Naive B cell (primary cell): ENCODE data around the gene DENND1B. TPM values are rescaled to one million over a fixed set of nuclear protein-coding genes. Genes with fewer than 3 reads are reported as not detected.
"Not testable (repeated sequence)": the region's sequence is repeated elsewhere in the genome, so short reads cannot be mapped to it uniquely, and the experiment has no call there.

ENCODE experiments used
- ATAC-seq, 2 donors: fragments of 150-1000 bp; cut with Tn5 transposase; 2 replicates each; pipeline ENCODE4 v1.10.0; 2021; ENCODE audit warnings: low read depth in 2 of 2, mild to moderate bottlenecking in 2 of 2, moderate library complexity in 2 of 2
- DNase-seq: peaks from one replicate; pipeline ENCODE4 v3.0.0; 2022
- H3K27ac Mint-ChIP-seq, 6 donors: one replicate each; pipeline ENCODE4 v1.8.0; 2020 to 2022; ENCODE audit warnings: mild to moderate bottlenecking in 6 of 6, mixed read lengths in 6 of 6, moderate library complexity in 5 of 6, inconsistent platforms in 2 of 6
- H3K27me3 Mint-ChIP-seq, 3 donors: one replicate each; pipeline ENCODE4 v1.8.0; 2021 to 2022; ENCODE audit warnings: mixed read lengths in 3 of 3, mild to moderate bottlenecking in 1 of 3
- H3K36me3 Mint-ChIP-seq, 2 donors: one replicate each; pipeline ENCODE4 v1.8.0; 2020 to 2022; ENCODE audit warnings: mixed read lengths in 2 of 2, inconsistent platforms in 1 of 2, mild to moderate bottlenecking in 1 of 2
- H3K4me1 Mint-ChIP-seq, 3 donors: one replicate each; pipeline ENCODE4 v1.8.0; 2020 to 2022; ENCODE audit warnings: mixed read lengths in 3 of 3, inconsistent platforms in 1 of 3, mild to moderate bottlenecking in 1 of 3, moderate library complexity in 1 of 3
- H3K4me3 Mint-ChIP-seq, 8 donors: one replicate each; pipeline ENCODE4 v1.8.0; 2020 to 2022; ENCODE audit warnings: mild to moderate bottlenecking in 8 of 8, mixed read lengths in 8 of 8, moderate library complexity in 8 of 8, inconsistent platforms in 2 of 8
- H3K9me3 Mint-ChIP-seq, 7 donors: one replicate each; pipeline ENCODE4 v1.8.0; 2020 to 2022; ENCODE audit warnings: mixed read lengths in 7 of 7, mild to moderate bottlenecking in 5 of 7, inconsistent platforms in 2 of 7, moderate library complexity in 1 of 7
- polyA plus RNA-seq, 6 donors: library from polyadenylated mRNA; unstranded; fragments of 300-500 nt; fragmentation: Illumina TruSeq; gene quantifications; one replicate each; pipeline ENCODE4 v1.2.3, GENCODE V29; 2021; ENCODE audit warnings: low read depth in 6 of 6

Gene DENND1B
- polyA plus RNA-seq, 6 donors from 2014 or later = 3.3 to 6.2 (median 5.4) TPM

- Mint-ChIP-seq H3K36me3 (no peaks in the 10 kb centered on the region), H3K4me3 (no peak overlapping the region), H3K27me3 (no peaks in the 10 kb centered on the region), H3K4me1 (peaks cover 0 to 3% (median 0%) of the 10 kb centered on the region in 3 donors), H3K9me3 (no peaks in the 10 kb centered on the region), H3K27ac (no peak overlapping the region)
- ATAC-seq = no peak
- no peak for DNase-seq
Observed at GRCh38 chr1:197519741-197520334, 255.4 kb downstream of the DENND1B start.

GRCh38 chr1:197515421-197515820 is 259.9 kb downstream of the DENND1B start:
- Mint-ChIP-seq H3K4me1 (no peaks in the 10 kb centered on the region), H3K36me3 (peaks cover 0 to 2% of the 10 kb centered on the region in 2 donors), H3K4me3 (no peak overlapping the region), H3K9me3 (no peaks in the 10 kb centered on the region), H3K27ac (no peak overlapping the region), H3K27me3 (no peaks in the 10 kb centered on the region)
- DNase-seq = no peak
- ATAC-seq = no peak

- Mint-ChIP-seq H3K4me1 (no peaks in the 10 kb centered on the region), H3K27ac (no peak overlapping the region), H3K9me3 (no peaks in the 10 kb centered on the region), H3K36me3 (peaks cover 0 to 4% of the 10 kb centered on the region in 2 donors), H3K4me3 (no peak overlapping the region), H3K27me3 (no peaks in the 10 kb centered on the region)
- ATAC-seq (no peak), DNase-seq (no peak)
Observed at GRCh38 chr1:197510691-197511378, 264.4 kb downstream of the DENND1B start.

DNA sequence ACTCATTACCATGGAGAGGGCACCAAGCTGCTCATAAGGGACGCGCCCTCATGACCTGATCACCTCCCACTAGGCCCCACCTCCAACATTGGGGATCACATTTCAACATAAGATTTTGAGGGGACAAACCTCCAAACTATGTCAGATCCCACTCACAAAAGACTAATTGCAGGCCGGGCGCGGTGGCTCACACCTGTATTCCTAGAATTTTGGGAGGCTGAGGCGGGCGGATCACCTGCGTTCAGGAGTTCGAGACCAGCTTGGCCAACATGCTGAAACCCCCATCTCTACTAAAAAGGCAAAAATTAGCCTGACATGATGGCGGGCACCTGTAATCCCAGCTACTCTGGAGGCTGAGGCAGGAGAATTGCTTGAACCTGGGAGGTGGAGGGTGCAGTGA is 278.6 kb downstream of the DENND1B start:
- Mint-ChIP-seq H3K4me1 (no peaks in the 10 kb centered on the region), H3K27ac (no peak overlapping the region), H3K36me3 (no peaks in the 10 kb centered on the region), H3K4me3 (no peak overlapping the region), H3K27me3 (peaks cover 0 to 12% (median 0%) of the 10 kb centered on the region in 3 donors), H3K9me3 (peaks cover 0 to under 1% (median 0%) of the 10 kb centered on the region in 7 donors)
- DNase-seq (no peak), ATAC-seq (no peak)

DNA sequence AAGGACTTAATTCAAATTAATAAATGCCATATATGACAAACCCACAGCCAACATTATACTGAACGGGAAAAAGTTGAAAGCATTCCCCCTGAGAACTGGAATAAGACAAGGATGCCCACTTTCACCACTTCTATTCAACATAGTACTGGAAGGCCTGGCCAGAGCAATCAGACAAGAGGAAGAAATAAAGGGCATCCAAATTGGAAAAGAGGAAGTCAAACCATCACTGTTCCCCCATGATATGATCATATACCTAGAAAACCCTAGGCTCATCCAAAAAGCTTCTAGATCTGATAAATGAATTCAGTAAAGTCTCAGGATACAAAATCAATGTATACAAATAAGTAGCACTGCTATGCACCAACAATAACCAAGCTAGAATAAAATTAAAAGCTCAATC is 283.8 kb downstream of the DENND1B start:
- H3K4me1 Mint-ChIP-seq, H3K27me3 Mint-ChIP-seq, H3K36me3 Mint-ChIP-seq: not testable (repeated sequence)

GRCh38 chr1:197486946-197487345 is 288.3 kb downstream of the DENND1B start:
- H3K36me3 Mint-ChIP-seq = peaks cover 0 to 8% of the 10 kb centered on the region in 2 donors
- DNase-seq (no peak), ATAC-seq (no peak)
- H3K27ac Mint-ChIP-seq = no peak overlapping the region
- H3K4me1 Mint-ChIP-seq = no peaks in the 10 kb centered on the region
- no peak overlapping the region for H3K4me3 Mint-ChIP-seq
- peaks cover 0 to 8% (median 0%) of the 10 kb centered on the region in 3 donors for H3K27me3 Mint-ChIP-seq
- H3K9me3 Mint-ChIP-seq = peaks cover 0 to 5% (median 2%) of the 10 kb centered on the region in 7 donors

More for the DNA sequence above, 283.8 kb downstream of the DENND1B start:
- not testable (repeated sequence) for H3K4me3 Mint-ChIP-seq, H3K9me3 Mint-ChIP-seq, DNase-seq, ATAC-seq, H3K27ac Mint-ChIP-seq

DNA sequence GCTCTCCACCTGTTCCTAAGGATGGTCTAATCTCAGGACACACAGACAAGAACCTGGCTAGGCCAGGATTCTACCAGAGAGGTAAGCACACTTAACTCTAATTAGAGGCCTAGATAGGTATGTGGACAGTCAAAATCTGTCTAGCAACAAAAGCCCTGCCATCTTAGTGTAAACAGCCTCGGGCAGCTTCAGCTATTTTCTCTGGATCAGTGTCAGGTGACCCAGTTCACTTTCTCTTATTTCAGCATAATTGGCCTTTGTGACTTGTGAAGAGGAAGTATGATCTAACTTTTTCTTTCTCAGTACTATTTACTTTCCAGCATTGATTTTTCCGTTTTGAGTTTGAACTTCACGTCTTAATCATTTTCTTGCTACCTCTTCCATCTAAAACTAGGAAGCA is 289.5 kb downstream of the DENND1B start:
- H3K4me1 Mint-ChIP-seq = no peaks in the 10 kb centered on the region
- ATAC-seq (no peak), DNase-seq (no peak)
- no peak overlapping the region for H3K27ac Mint-ChIP-seq
- H3K4me3 Mint-ChIP-seq = no peak overlapping the region
- peaks cover 0 to 5% (median 0%) of the 10 kb centered on the region in 7 donors for H3K9me3 Mint-ChIP-seq
- peaks cover 0 to 8% (median 0%) of the 10 kb centered on the region in 3 donors for H3K27me3 Mint-ChIP-seq
- peaks cover 0 to 8% of the 10 kb centered on the region in 2 donors for H3K36me3 Mint-ChIP-seq

GRCh38 chr1:197481101-197481500 is 294.2 kb downstream of the DENND1B start:
- Mint-ChIP-seq H3K4me3 (no peak overlapping the region), H3K27me3 (no peaks in the 10 kb centered on the region), H3K9me3 (no peaks in the 10 kb centered on the region), H3K4me1 (no peaks in the 10 kb centered on the region), H3K27ac (peak overlapping the region in 1 of 6 donors; percentile 51), H3K36me3 (no peaks in the 10 kb centered on the region)
- ATAC-seq (no peak), DNase-seq (no peak)

GRCh38 chr1:197480446-197480845 is 294.8 kb downstream of the DENND1B start:
- DNase-seq (no peak), ATAC-seq (no peak)
- Mint-ChIP-seq H3K4me1 (no peaks in the 10 kb centered on the region), H3K9me3 (no peaks in the 10 kb centered on the region), H3K27me3 (no peaks in the 10 kb centered on the region), H3K27ac (no peak overlapping the region), H3K4me3 (no peak overlapping the region), H3K36me3 (no peaks in the 10 kb centered on the region)

- ATAC-seq (no peak), DNase-seq (no peak)
- Mint-ChIP-seq H3K27me3 (peaks cover 0 to 10% (median 0%) of the 10 kb centered on the region in 3 donors), H3K9me3 (no peaks in the 10 kb centered on the region), H3K4me3 (no peak overlapping the region), H3K4me1 (peaks cover 5 to 7% (median 6%) of the 10 kb centered on the region in 3 donors), H3K36me3 (no peaks in the 10 kb centered on the region), H3K27ac (no peak overlapping the region)
Observed at GRCh38 chr1:197472141-197472540, 303.1 kb downstream of the DENND1B start.

- DNase-seq (no peak), ATAC-seq (no peak)
- H3K4me1 Mint-ChIP-seq = peaks cover 5 to 7% (median 6%) of the 10 kb centered on the region in 3 donors
- H3K27me3 Mint-ChIP-seq = peaks cover 0 to 10% (median 0%) of the 10 kb centered on the region in 3 donors
- H3K9me3 Mint-ChIP-seq = no peaks in the 10 kb centered on the region
- H3K27ac Mint-ChIP-seq = no peak overlapping the region
- no peak overlapping the region for H3K4me3 Mint-ChIP-seq
- no peaks in the 10 kb centered on the region for H3K36me3 Mint-ChIP-seq
Observed at GRCh38 chr1:197471248-197471985, 303.9 kb downstream of the DENND1B start.

DNA sequence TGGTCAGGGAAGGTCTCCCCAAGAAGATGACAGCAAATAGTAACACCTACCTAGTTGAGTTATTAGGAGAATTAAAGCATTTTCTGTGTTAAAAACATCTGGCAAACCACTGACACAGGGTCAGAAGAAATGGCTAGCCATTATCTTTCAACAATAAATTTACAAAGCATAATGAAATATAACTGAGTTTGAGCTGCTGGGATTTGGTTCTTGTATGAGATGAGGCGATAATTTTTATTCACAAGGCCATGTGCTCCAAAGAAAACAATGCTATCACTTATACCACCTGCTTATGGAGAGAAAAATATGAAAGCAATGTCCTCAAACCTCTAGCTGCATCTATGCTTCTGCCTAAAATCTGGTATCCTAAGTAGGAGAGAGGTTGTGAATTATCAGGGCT is 304.9 kb downstream of the DENND1B start:
- H3K4me3 Mint-ChIP-seq = no peak overlapping the region
- ATAC-seq = no peak
- H3K27ac Mint-ChIP-seq = no peak overlapping the region

GRCh38 chr1:197469620-197470210 is 305.6 kb downstream of the DENND1B start:
- H3K27ac Mint-ChIP-seq = no peak overlapping the region
- H3K4me3 Mint-ChIP-seq = peak overlapping the region in 5 of 8 donors; percentile 1 to 64 (median 36)
- no peak for DNase-seq
- no peaks in the 10 kb centered on the region for H3K9me3 Mint-ChIP-seq
- peaks cover 0 to 10% (median 0%) of the 10 kb centered on the region in 3 donors for H3K27me3 Mint-ChIP-seq
- peaks cover 5 to 7% (median 6%) of the 10 kb centered on the region in 3 donors for H3K4me1 Mint-ChIP-seq
- ATAC-seq = no peak
- no peaks in the 10 kb centered on the region for H3K36me3 Mint-ChIP-seq

More for the DNA sequence above, 304.9 kb downstream of the DENND1B start:
- Mint-ChIP-seq H3K27me3 (peaks cover 0 to 10% (median 0%) of the 10 kb centered on the region in 3 donors), H3K9me3 (no peaks in the 10 kb centered on the region), H3K4me1 (peaks cover 5 to 7% (median 6%) of the 10 kb centered on the region in 3 donors), H3K36me3 (no peaks in the 10 kb centered on the region)
- DNase-seq = no peak
